ENCODE measurements around the gene CRKL.

- TF ChIP-seq EZH2 (IDR thresholded peaks at IDR 0.05; ENCODE audit: low read length, unreplicated experiment) = no peak
- TF ChIP-seq, protein P1, sequence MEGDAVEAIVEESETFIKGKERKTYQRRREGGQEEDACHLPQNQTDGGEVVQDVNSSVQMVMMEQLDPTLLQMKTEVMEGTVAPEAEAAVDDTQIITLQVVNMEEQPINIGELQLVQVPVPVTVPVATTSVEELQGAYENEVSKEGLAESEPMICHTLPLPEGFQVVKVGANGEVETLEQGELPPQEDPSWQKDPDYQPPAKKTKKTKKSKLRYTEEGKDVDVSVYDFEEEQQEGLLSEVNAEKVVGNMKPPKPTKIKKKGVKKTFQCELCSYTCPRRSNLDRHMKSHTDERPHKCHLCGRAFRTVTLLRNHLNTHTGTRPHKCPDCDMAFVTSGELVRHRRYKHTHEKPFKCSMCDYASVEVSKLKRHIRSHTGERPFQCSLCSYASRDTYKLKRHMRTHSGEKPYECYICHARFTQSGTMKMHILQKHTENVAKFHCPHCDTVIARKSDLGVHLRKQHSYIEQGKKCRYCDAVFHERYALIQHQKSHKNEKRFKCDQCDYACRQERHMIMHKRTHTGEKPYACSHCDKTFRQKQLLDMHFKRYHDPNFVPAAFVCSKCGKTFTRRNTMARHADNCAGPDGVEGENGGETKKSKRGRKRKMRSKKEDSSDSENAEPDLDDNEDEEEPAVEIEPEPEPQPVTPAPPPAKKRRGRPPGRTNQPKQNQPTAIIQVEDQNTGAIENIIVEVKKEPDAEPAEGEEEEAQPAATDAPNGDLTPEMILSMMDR (conservative IDR thresholded peaks at IDR 0.05; ENCODE audit: low read depth, low read length) = no peak
- no peak for TF ChIP-seq EZH2phosphoT487 (IDR thresholded peaks at IDR 0.05; ENCODE audit: borderline replicate concordance, low read length)
Measured at GRCh38 chr22:20972933-20973577, 55.8 kb downstream of the CRKL start.
